ENCODE results near the gene PRKN.

DNA sequence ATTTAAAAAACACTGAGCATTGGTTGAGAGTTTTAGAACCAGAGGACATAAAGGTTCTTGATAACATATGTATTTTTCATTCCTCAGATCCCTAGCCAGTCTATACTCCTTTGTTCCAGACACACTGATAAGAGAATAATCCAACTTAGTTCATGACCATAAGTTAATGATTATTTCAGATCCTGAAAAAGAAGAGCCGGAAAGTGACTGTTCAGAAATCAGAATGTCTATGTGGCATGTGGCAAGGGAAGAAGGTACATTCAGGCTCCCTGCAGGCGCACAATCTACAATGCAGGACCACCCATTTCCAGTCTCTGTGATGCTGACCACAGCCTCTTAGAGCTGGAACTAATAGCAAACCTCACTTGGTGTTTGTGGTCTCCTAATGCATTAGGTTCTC lies 787.0 kb downstream of the PRKN start:
- TF ChIP-seq, protein P1, sequence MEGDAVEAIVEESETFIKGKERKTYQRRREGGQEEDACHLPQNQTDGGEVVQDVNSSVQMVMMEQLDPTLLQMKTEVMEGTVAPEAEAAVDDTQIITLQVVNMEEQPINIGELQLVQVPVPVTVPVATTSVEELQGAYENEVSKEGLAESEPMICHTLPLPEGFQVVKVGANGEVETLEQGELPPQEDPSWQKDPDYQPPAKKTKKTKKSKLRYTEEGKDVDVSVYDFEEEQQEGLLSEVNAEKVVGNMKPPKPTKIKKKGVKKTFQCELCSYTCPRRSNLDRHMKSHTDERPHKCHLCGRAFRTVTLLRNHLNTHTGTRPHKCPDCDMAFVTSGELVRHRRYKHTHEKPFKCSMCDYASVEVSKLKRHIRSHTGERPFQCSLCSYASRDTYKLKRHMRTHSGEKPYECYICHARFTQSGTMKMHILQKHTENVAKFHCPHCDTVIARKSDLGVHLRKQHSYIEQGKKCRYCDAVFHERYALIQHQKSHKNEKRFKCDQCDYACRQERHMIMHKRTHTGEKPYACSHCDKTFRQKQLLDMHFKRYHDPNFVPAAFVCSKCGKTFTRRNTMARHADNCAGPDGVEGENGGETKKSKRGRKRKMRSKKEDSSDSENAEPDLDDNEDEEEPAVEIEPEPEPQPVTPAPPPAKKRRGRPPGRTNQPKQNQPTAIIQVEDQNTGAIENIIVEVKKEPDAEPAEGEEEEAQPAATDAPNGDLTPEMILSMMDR (IDR thresholded peaks at IDR 0.05; ENCODE audit: low read depth, low read length) = no peak
- TF ChIP-seq POLR2A (IDR thresholded peaks at IDR 0.05; ENCODE audit: extremely low read depth, insufficient read length) (no peak), MYC (IDR thresholded peaks at IDR 0.05; ENCODE audit: low read depth, low read length) (no peak)
